Transverse colon (tissue), 4 donors: Measurements from ENCODE around the gene UBE2Z.

Source experiments
- EP300 ChIP-seq: sonication (generic); formaldehyde crosslinking; IDR thresholded peaks from one replicate; pipeline ENCODE4 v1.6.1; 2017; ENCODE audit warnings: antibody characterized with exemption, low read depth
- POLR2A ChIP-seq: fragments of 450-650 bp; IDR thresholded peaks from one replicate; pipeline ENCODE4 v1.6.1; 2016; ENCODE audit warnings: antibody characterized with exemption, mild to moderate bottlenecking, moderate library complexity
- POLR2AphosphoS5 ChIP-seq, 3 donors: sonication (generic); formaldehyde crosslinking; IDR thresholded peaks; one replicate each; pipeline ENCODE4 v1.6.1; 2016; ENCODE audit warnings: antibody characterized with exemption in 3 of 3
- TF ChIP-seq, protein P1 (sequence below), 5 experiments: fragments of 200-600 bp in 3 of 5; fragments of 450-650 bp in 2 of 5; sonication (generic) in 3 of 5; IDR thresholded peaks; 1 replicate in 2 of 5; 2 replicates in 3 of 5; pipeline ENCODE4 v1.5.1; 2016 to 2017; ENCODE audit warnings: antibody characterized with exemption in 5 of 5, inconsistent platforms in 3 of 5, mild to moderate bottlenecking in 2 of 5, moderate library complexity in 1 of 5

DNA sequence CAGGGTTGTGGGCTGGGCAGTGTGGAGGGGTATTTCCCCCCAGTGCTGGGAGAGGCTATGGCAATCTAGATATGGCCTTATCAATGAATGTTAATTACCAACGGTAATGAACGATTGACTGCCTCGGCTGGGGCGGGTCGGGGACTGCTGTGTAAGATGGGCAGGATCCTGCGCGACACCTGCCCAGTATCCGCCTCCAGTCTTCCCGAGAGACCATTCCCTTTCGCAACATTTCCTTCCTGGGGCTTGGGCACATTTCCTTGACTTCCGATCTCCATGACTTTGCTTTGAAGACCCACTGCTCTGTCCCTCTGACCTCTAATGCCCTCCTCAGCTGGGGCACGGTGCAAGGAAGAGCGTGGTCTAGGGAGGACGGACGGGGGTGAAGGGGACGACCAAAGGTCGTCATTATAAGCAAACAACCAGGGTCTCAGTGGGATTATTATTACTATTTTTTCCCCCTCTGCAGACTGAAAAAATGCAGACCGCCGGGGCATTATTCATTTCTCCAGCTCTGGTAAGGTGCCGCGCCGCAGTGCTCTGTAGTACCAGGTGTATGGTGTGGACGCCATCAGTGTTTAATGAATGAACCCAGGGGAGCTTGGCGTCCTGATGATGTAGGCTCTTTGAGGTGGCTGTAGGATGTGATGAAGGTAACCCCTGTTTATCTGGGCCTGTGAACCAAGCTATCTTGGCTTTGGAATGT lies 15.1 kb upstream of the UBE2Z start:
- TF ChIP-seq POLR2AphosphoS5 (IDR thresholded peaks at IDR 0.05) (no peak), EP300 (no peak), POLR2A (no peak)
- TF ChIP-seq, protein P1, sequence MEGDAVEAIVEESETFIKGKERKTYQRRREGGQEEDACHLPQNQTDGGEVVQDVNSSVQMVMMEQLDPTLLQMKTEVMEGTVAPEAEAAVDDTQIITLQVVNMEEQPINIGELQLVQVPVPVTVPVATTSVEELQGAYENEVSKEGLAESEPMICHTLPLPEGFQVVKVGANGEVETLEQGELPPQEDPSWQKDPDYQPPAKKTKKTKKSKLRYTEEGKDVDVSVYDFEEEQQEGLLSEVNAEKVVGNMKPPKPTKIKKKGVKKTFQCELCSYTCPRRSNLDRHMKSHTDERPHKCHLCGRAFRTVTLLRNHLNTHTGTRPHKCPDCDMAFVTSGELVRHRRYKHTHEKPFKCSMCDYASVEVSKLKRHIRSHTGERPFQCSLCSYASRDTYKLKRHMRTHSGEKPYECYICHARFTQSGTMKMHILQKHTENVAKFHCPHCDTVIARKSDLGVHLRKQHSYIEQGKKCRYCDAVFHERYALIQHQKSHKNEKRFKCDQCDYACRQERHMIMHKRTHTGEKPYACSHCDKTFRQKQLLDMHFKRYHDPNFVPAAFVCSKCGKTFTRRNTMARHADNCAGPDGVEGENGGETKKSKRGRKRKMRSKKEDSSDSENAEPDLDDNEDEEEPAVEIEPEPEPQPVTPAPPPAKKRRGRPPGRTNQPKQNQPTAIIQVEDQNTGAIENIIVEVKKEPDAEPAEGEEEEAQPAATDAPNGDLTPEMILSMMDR (IDR thresholded peaks at IDR 0.05), result peak in 1 of 5 experiments; percentile 40
